Osteocyte (in vitro differentiated cells): ENCODE data around the gene CC2D1A. TPM values are rescaled to one million over a fixed set of nuclear protein-coding genes. Genes with fewer than 3 reads are reported as not detected.

Source experiments
- DNase-seq: peaks from one replicate; pipeline ENCODE4 v3.0.0; 2021; ENCODE audit warnings: mixed read lengths; ENCODE audit not compliant: unreplicated experiment; ENCODE audit errors: extremely low spot score
- H3K27ac Mint-ChIP-seq: one replicate; pipeline ENCODE4 v1.8.0; 2021; ENCODE audit warnings: mild to moderate bottlenecking, mixed read lengths; ENCODE audit not compliant: unreplicated experiment
- H3K27me3 Mint-ChIP-seq: one replicate; pipeline ENCODE4 v1.8.0; 2021; ENCODE audit warnings: mixed read lengths; ENCODE audit not compliant: unreplicated experiment
- H3K36me3 Mint-ChIP-seq: one replicate; pipeline ENCODE4 v1.8.0; 2021; ENCODE audit warnings: mixed read lengths; ENCODE audit not compliant: unreplicated experiment
- H3K4me1 Mint-ChIP-seq: one replicate; pipeline ENCODE4 v1.8.0; 2021; ENCODE audit warnings: mixed read lengths; ENCODE audit not compliant: unreplicated experiment
- H3K4me3 Mint-ChIP-seq: one replicate; pipeline ENCODE4 v1.8.0; 2021; ENCODE audit warnings: mild to moderate bottlenecking, moderate library complexity, mixed read lengths; ENCODE audit not compliant: unreplicated experiment
- H3K9me3 Mint-ChIP-seq: one replicate; pipeline ENCODE4 v1.8.0; 2021; ENCODE audit warnings: mixed read lengths; ENCODE audit not compliant: unreplicated experiment
- CTCF ChIP-seq: fragments of 200-600 bp; sonication (generic); IDR thresholded peaks from 2 replicates; pipeline ENCODE4 v1.5.0; 2021; ENCODE audit warnings: antibody characterized with exemption, mild to moderate bottlenecking, moderate library complexity
- total RNA-seq: library from RNA; stranded (reverse); gene quantifications from 2 replicates; pipeline ENCODE4 v1.2.1, GENCODE V29; 2021

Gene CC2D1A
- total RNA-seq, 1 donor from 2014 or later: 51.3 TPM

- no peaks in the 10 kb centered on the region for H3K9me3 Mint-ChIP-seq
- no peak overlapping the region for H3K4me3 Mint-ChIP-seq
- no peaks in the 10 kb centered on the region for H3K27me3 Mint-ChIP-seq
- no peak overlapping the region for H3K27ac Mint-ChIP-seq
- TF ChIP-seq CTCF: no peak
- DNase-seq: no peak
- H3K36me3 Mint-ChIP-seq: no peaks in the 10 kb centered on the region
- H3K4me1 Mint-ChIP-seq: peaks cover 4% of the 10 kb centered on the region
These were observed 17.7 kb upstream of the CC2D1A start for GRCh38 chr19:13888281-13888680.

DNA sequence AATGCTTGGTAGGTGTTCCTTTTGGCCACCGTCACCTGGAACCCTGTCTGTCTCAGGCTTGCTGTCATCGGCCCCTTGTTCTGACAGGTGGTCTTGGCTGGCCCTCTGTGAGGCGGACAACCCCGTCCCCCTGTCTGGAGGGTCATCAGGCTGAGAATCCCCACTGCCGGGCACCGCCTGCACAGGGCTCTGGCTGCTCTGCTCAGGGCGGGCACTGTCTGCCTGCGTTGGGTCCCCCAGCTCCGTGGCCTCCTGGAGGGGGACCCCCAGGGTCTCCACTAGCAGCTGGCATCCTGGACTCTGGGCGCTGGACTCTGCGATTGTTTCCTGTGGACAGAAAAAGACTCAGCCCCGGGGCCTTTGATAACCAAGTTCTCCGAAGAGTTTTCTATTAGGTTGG, 15.9 kb upstream of the CC2D1A start:
- Mint-ChIP-seq H3K27me3 (no peaks in the 10 kb centered on the region), H3K4me3 (no peak overlapping the region), H3K27ac (no peak overlapping the region), H3K9me3 (no peaks in the 10 kb centered on the region), H3K4me1 (no peaks in the 10 kb centered on the region), H3K36me3 (no peaks in the 10 kb centered on the region)
- TF ChIP-seq CTCF: no peak
- DNase-seq: no peak

DNA sequence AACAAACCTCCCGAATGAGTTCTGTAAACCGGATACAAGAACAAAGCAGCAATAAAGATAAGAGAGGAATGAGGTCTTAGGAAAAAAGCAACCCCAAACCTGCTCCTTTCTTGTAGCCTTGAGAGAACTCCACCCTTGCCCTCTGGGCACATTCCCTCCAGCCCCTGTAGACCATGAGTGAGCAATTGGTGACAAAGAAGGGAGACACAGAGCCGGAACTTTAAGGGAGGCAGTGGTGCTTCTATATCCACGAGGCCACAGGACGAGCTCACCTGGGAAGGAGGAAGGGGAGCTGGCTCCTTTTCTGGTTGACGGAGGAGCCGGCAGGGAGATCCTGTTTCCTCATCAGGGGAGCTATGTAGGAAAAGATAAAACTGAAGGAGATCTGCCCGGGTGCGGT, 13.1 kb upstream of the CC2D1A start:
- Mint-ChIP-seq H3K4me1 (no peaks in the 10 kb centered on the region), H3K36me3 (no peaks in the 10 kb centered on the region), H3K9me3 (no peaks in the 10 kb centered on the region), H3K27ac (no peak overlapping the region), H3K27me3 (no peaks in the 10 kb centered on the region), H3K4me3 (no peak overlapping the region)
- DNase-seq: no peak
- TF ChIP-seq CTCF: no peak

DNA sequence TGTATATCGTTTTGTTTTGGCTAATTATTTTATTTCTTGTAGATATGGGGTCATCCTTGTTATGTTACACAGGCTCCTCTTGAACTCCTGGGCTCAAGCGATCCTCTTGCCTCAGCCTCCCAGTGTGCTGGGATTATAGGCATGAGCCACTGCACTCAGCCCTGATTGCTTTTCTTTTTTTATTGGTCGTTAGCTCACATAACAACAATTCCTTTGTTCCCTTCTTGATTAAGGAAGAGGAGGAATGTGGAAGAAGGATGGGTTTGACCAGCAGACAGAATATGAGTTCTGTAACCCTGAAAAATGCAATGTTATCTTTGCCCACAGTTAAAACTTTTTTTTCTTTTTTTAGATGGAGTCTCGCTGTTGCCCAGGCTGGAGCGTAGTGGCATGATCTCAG, 11.4 kb upstream of the CC2D1A start:
- H3K36me3 Mint-ChIP-seq: no peaks in the 10 kb centered on the region
- H3K4me1 Mint-ChIP-seq: no peaks in the 10 kb centered on the region
- DNase-seq: no peak
- no peak overlapping the region for H3K4me3 Mint-ChIP-seq
- TF ChIP-seq CTCF: no peak
- no peaks in the 10 kb centered on the region for H3K9me3 Mint-ChIP-seq
- H3K27ac Mint-ChIP-seq: no peak overlapping the region
- no peaks in the 10 kb centered on the region for H3K27me3 Mint-ChIP-seq

GRCh38 chr19:13896227-13896626, 9.8 kb upstream of the CC2D1A start:
- no peaks in the 10 kb centered on the region for H3K36me3 Mint-ChIP-seq
- no peaks in the 10 kb centered on the region for H3K27me3 Mint-ChIP-seq
- DNase-seq: no peak
- no peaks in the 10 kb centered on the region for H3K9me3 Mint-ChIP-seq
- peaks cover 2% of the 10 kb centered on the region for H3K4me1 Mint-ChIP-seq
- H3K27ac Mint-ChIP-seq: no peak overlapping the region
- TF ChIP-seq CTCF: no peak
- H3K4me3 Mint-ChIP-seq: no peak overlapping the region
